Trophoblast cell (in vitro differentiated cells and primary cell): ENCODE results near the gene TUNAR.

Experiments used
- DNase-seq, 2 donors: peaks; one replicate each; pipeline ENCODE4 v3.0.0-alpha.2; 2016
- H2AFZ ChIP-seq: 2 replicates; pipeline ENCODE4 v1.6.1; 2013; ENCODE audit warnings: low read length, moderate library complexity, mild to moderate bottlenecking; ENCODE audit not compliant: insufficient read depth, poor library complexity
- H2AK5ac ChIP-seq: 2 replicates; pipeline ENCODE4 v1.6.1; 2013; ENCODE audit warnings: mild to moderate bottlenecking, low read length
- H2BK120ac ChIP-seq: 2 replicates; pipeline ENCODE4 v1.6.1; 2013; ENCODE audit warnings: low read length, mild to moderate bottlenecking, moderate library complexity; ENCODE audit not compliant: insufficient read depth, poor library complexity
- H2BK12ac ChIP-seq: 2 replicates; pipeline ENCODE4 v1.6.1; 2013; ENCODE audit warnings: mild to moderate bottlenecking, low read length, moderate library complexity
- H2BK5ac ChIP-seq: 2 replicates; pipeline ENCODE4 v1.6.1; 2013; ENCODE audit warnings: low read length, low read depth, moderate library complexity, mild to moderate bottlenecking; ENCODE audit not compliant: poor library complexity
- H3K14ac ChIP-seq: 2 replicates; pipeline ENCODE4 v1.6.1; 2013; ENCODE audit warnings: mild to moderate bottlenecking, low read length
- H3K18ac ChIP-seq: 2 replicates; pipeline ENCODE4 v1.6.1; 2013; ENCODE audit warnings: mild to moderate bottlenecking, low read length
- H3K23ac ChIP-seq: 2 replicates; pipeline ENCODE4 v1.6.1; 2013; ENCODE audit warnings: low read length
- H3K27ac ChIP-seq: 2 replicates; pipeline ENCODE4 v1.5.1; 2013; ENCODE audit warnings: low read depth, mild to moderate bottlenecking, inconsistent platforms, low read length, moderate library complexity
- H3K27me3 ChIP-seq: 2 replicates; pipeline ENCODE4 v1.6.1; 2013; ENCODE audit warnings: inconsistent platforms, mild to moderate bottlenecking, low read length, moderate library complexity; ENCODE audit not compliant: insufficient read depth
- H3K36me3 ChIP-seq, 2 experiments: 1 replicate in 1 of 2; 2 replicates in 1 of 2; pipeline ENCODE4 v1.6.1; 2013; ENCODE audit warnings: low read length in 2 of 2, mild to moderate bottlenecking in 2 of 2, moderate library complexity in 1 of 2; ENCODE audit not compliant: insufficient read depth in 2 of 2, control insufficient read depth in 1 of 2
- H3K4ac ChIP-seq: 2 replicates; pipeline ENCODE4 v1.6.1; 2013; ENCODE audit warnings: low read depth, mild to moderate bottlenecking, low read length, moderate library complexity
- H3K4me1 ChIP-seq, 2 experiments: 1 replicate in 1 of 2; 2 replicates in 1 of 2; pipeline ENCODE4 v1.6.1; 2013; ENCODE audit warnings: low read length in 2 of 2, mild to moderate bottlenecking in 2 of 2, moderate library complexity in 1 of 2; ENCODE audit not compliant: insufficient read depth in 2 of 2, control insufficient read depth in 1 of 2
- H3K4me2 ChIP-seq: 2 replicates; pipeline ENCODE4 v1.6.1; 2013; ENCODE audit warnings: inconsistent platforms, mild to moderate bottlenecking, low read length, moderate library complexity
- H3K4me3 ChIP-seq: 2 replicates; pipeline ENCODE4 v1.5.1; 2013; ENCODE audit warnings: mild to moderate bottlenecking, low read depth, low read length, inconsistent platforms
- H3K79me1 ChIP-seq: one replicate; pipeline ENCODE4 v1.6.1; 2013; ENCODE audit warnings: low read length
- H3K79me2 ChIP-seq: 2 replicates; pipeline ENCODE4 v1.6.1; 2013; ENCODE audit warnings: low read length, mild to moderate bottlenecking; ENCODE audit not compliant: control insufficient read depth, insufficient read depth, poor library complexity
- H3K9ac ChIP-seq: 2 replicates; pipeline ENCODE4 v1.6.1; 2013; ENCODE audit warnings: mild to moderate bottlenecking, low read length
- H3K9me3 ChIP-seq: 2 replicates; pipeline ENCODE4 v1.6.1; 2013; ENCODE audit warnings: low read depth, mild to moderate bottlenecking, control low read depth, inconsistent platforms, low read length; ENCODE audit not compliant: insufficient read depth
- H4K12ac ChIP-seq: 2 replicates; pipeline ENCODE4 v1.6.1; 2013; ENCODE audit warnings: low read depth, mild to moderate bottlenecking, low read length, moderate library complexity
- H4K8ac ChIP-seq: 2 replicates; pipeline ENCODE4 v1.6.1; 2013; ENCODE audit warnings: low read depth, mild to moderate bottlenecking, low read length, moderate library complexity
- H4K91ac ChIP-seq: one replicate; pipeline ENCODE4 v1.6.1; 2013; ENCODE audit warnings: low read depth, mild to moderate bottlenecking, low read length, moderate library complexity
- WGBS: extraction: QIAGEN DNeasy Blood & Tissue Kit; methylation state at CpG from one replicate; pipeline ENCODE4 v1.1.7; 2013; ENCODE audit warnings: missing lambda C conversion rate; ENCODE audit not compliant: insufficient read length, insufficient coverage; ENCODE audit errors: extremely low coverage; 5-methylcytosine and 5-hydroxymethylcytosine counted together

The TUNAR gene

DNA sequence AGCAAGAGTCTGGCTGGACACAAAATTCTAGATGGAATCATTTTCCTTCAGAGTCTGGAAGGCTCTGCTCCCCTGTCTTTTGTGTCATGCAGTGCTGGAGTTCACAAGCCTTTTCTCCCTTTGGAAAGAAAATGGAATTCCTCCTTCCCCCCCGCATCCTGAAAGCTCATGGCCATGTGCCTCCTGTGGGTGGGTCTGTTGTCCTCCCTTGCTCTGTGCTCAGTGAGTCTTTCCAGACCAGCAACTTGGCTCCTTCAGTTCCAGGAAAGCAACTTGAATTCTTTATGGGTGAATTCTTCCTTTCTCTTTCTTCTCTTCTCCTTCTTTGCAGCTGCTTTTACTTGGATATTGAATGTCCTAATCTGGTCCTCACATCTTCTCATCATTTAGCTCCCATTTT lies 70.2 kb downstream of the TUNAR start:
- Histone ChIP-seq H3K4me1 (peaks cover 0 to 2% of the 10 kb centered on the region in 2 experiments), H3K4ac (no peak overlapping the region), H4K12ac (no peak overlapping the region), H3K36me3 (no peaks in the 10 kb centered on the region), H3K9ac (no peak overlapping the region), H3K27ac (no peak overlapping the region), H2BK5ac (no peak overlapping the region), H2AFZ (no peak overlapping the region), H2AK5ac (no peak overlapping the region), H3K9me3 (peaks cover 2% of the 10 kb centered on the region), H2BK12ac (no peak overlapping the region), H3K23ac (no peak overlapping the region), H3K79me2 (no peaks in the 10 kb centered on the region), H2BK120ac (no peak overlapping the region), H3K79me1 (no peaks in the 10 kb centered on the region), H4K91ac (no peak overlapping the region), H3K4me2 (no peak overlapping the region), H4K8ac (no peak overlapping the region), H3K4me3 (no peak overlapping the region), H3K18ac (no peak overlapping the region), H3K27me3 (no peaks in the 10 kb centered on the region), H3K14ac (no peak overlapping the region)
- no peak for DNase-seq
- no CpG with 5 or more reads among the region's 1 CpG for WGBS

- Histone ChIP-seq H3K79me1 (no peaks in the 10 kb centered on the region), H3K79me2 (no peaks in the 10 kb centered on the region), H4K8ac (no peak overlapping the region), H2BK5ac (no peak overlapping the region), H3K23ac (no peak overlapping the region), H2AK5ac (no peak overlapping the region), H3K27me3 (no peaks in the 10 kb centered on the region), H4K91ac (no peak overlapping the region), H2AFZ (no peak overlapping the region), H3K36me3 (no peaks in the 10 kb centered on the region), H3K9me3 (no peaks in the 10 kb centered on the region), H3K4me1 (peaks cover 0 to 2% of the 10 kb centered on the region in 2 experiments), H3K9ac (no peak overlapping the region), H3K4ac (no peak overlapping the region), H2BK120ac (no peak overlapping the region), H3K4me3 (no peak overlapping the region), H3K18ac (no peak overlapping the region), H2BK12ac (no peak overlapping the region), H3K14ac (no peak overlapping the region), H4K12ac (no peak overlapping the region), H3K4me2 (no peak overlapping the region), H3K27ac (no peak overlapping the region)
- DNase-seq, result peak; percentile 6 to 61
- no CpG with 5 or more reads among the region's 2 CpGs for WGBS
Observed at GRCh38 chr14:95948558-95948981, 71.9 kb downstream of the TUNAR start.

- Histone ChIP-seq H2BK12ac (no peak overlapping the region), H3K4me3 (no peak overlapping the region), H2AFZ (no peak overlapping the region), H3K27ac (no peak overlapping the region), H3K18ac (no peak overlapping the region), H3K79me1 (no peaks in the 10 kb centered on the region), H3K23ac (no peak overlapping the region), H3K9me3 (no peaks in the 10 kb centered on the region), H3K36me3 (no peaks in the 10 kb centered on the region), H3K27me3 (no peaks in the 10 kb centered on the region), H2AK5ac (no peak overlapping the region), H2BK5ac (no peak overlapping the region), H3K4ac (no peak overlapping the region), H4K91ac (no peak overlapping the region), H2BK120ac (no peak overlapping the region), H4K8ac (no peak overlapping the region), H3K14ac (no peak overlapping the region), H3K4me1 (peaks cover 0 to 2% of the 10 kb centered on the region in 2 experiments), H3K9ac (no peak overlapping the region), H3K4me2 (no peak overlapping the region), H4K12ac (no peak overlapping the region), H3K79me2 (no peaks in the 10 kb centered on the region)
- WGBS, result no CpG with 5 or more reads among the region's 4 CpGs
- DNase-seq, result no peak
Observed at GRCh38 chr14:95951359-95951758, 74.7 kb downstream of the TUNAR start.

DNA sequence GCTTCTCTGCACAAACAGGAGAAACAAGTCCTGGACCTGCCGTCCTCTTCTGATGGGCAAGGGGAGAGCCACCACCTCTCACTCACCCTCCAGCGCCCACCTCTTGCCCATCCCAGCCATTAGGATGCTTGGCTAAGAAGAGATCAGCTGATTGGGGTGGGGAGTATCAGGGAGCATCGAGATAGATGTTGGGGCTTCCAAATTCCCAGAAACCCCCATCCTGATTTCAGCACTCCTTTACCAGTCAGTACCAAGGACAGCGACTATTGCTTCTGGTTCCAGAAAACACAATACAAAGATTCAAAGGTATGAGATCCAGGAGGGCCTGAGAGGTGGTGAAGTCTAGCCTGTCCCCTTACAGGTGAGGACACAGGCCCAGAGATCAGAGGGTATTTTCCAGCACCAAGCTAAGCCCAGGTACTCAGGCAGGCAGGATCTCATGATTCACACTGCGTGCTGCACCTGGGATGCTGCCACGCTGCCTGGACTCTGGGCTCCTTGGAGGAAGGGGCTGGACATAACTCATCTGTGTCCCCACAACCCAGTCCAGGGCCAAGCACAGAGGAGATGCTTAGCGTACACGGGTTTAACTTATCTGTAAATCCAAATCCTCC lies 76.6 kb downstream of the TUNAR start:
- no peak overlapping the region for H4K91ac ChIP-seq
- no peak overlapping the region for H3K9ac ChIP-seq
- no peak overlapping the region for H2AFZ ChIP-seq
- H2BK12ac ChIP-seq, result no peak overlapping the region
- no peak overlapping the region for H4K8ac ChIP-seq
- no CpG with 5 or more reads among the region's 8 CpGs for WGBS
- H3K27me3 ChIP-seq, result no peaks in the 10 kb centered on the region
- H3K14ac ChIP-seq, result no peak overlapping the region
- no peaks in the 10 kb centered on the region for H3K79me1 ChIP-seq
- no peak overlapping the region for H3K4me2 ChIP-seq
- H3K27ac ChIP-seq, result no peak overlapping the region
- H3K4ac ChIP-seq, result no peak overlapping the region
- no peaks in the 10 kb centered on the region for H3K4me1 ChIP-seq
- H3K9me3 ChIP-seq, result no peaks in the 10 kb centered on the region
- no peak overlapping the region for H2BK120ac ChIP-seq
- no peak overlapping the region for H3K4me3 ChIP-seq
- peak in 1 of 2 donors; percentile 36 for DNase-seq
- H3K18ac ChIP-seq, result no peak overlapping the region
- H3K79me2 ChIP-seq, result no peaks in the 10 kb centered on the region
- no peak overlapping the region for H2AK5ac ChIP-seq
- no peak overlapping the region for H3K23ac ChIP-seq
- no peak overlapping the region for H2BK5ac ChIP-seq
- H3K36me3 ChIP-seq, result no peaks in the 10 kb centered on the region
- H4K12ac ChIP-seq, result no peak overlapping the region
